Keratinocyte (primary cell): Measurements from ENCODE around the gene IL6R. TPM values are rescaled to one million over a fixed set of nuclear protein-coding genes. Genes with fewer than 3 reads are reported as not detected.

Experiments
- DNase-seq: peaks from one replicate; pipeline ENCODE4 v3.0.0-alpha.2; 2011; ENCODE audit warnings: low read depth, missing footprints, low spot score
- FAIRE-seq: peaks from 2 replicates; lab custom pipeline; 2011; peaks lifted over from hg19 to GRCh38; lab: Jason Lieb, UNC
- H2AFZ ChIP-seq: 2 replicates; pipeline ENCODE4 v1.6.0; 2012; ENCODE audit warnings: low read length, control low read depth, inconsistent platforms; ENCODE audit not compliant: control insufficient read depth
- H3K27ac ChIP-seq: 2 replicates; pipeline ENCODE4 v1.5.1; 2011; ENCODE audit warnings: low read length; ENCODE audit not compliant: control insufficient read depth, insufficient read depth
- H3K27me3 ChIP-seq: 3 replicates; pipeline ENCODE4 v1.6.0; 2011; ENCODE audit warnings: low read length; ENCODE audit not compliant: control insufficient read depth, insufficient read depth; ENCODE audit errors: extremely low read depth
- H3K36me3 ChIP-seq, 2 experiments: 2 replicates in 1 of 2; 3 replicates in 1 of 2; pipeline ENCODE4 v1.5.1; 2011; ENCODE audit warnings: low read length in 2 of 2, mild to moderate bottlenecking in 1 of 2; ENCODE audit not compliant: control insufficient read depth in 2 of 2, insufficient read depth in 2 of 2; ENCODE audit errors: extremely low read depth in 1 of 2
- H3K4me1 ChIP-seq: 3 replicates; pipeline ENCODE4 v1.5.1; 2011; ENCODE audit warnings: low read length; ENCODE audit not compliant: control insufficient read depth, insufficient read depth; ENCODE audit errors: extremely low read depth
- H3K4me2 ChIP-seq: 3 replicates; pipeline ENCODE4 v1.6.0; 2011; ENCODE audit warnings: low read depth, low read length; ENCODE audit not compliant: control insufficient read depth, insufficient read depth; ENCODE audit errors: extremely low read depth
- H3K4me3 ChIP-seq, 3 experiments: fragments of 200-600 bp in 1 of 3; sonication (generic) in 1 of 3; 2 replicates in 2 of 3; 3 replicates in 1 of 3; pipeline ENCODE4 v1.5.1; 2011 to 2016; ENCODE audit warnings: low read length in 3 of 3, mild to moderate bottlenecking in 3 of 3, control low read depth in 2 of 3, inconsistent platforms in 1 of 3, low read depth in 1 of 3, mixed read lengths in 1 of 3, mixed run types in 1 of 3, moderate library complexity in 1 of 3; ENCODE audit not compliant: control insufficient read depth in 2 of 3, insufficient read depth in 2 of 3; ENCODE audit errors: extremely low read depth in 1 of 3
- H3K79me2 ChIP-seq: 2 replicates; pipeline ENCODE4 v1.6.0; 2012; ENCODE audit warnings: low read length; ENCODE audit not compliant: control insufficient read depth, insufficient read depth
- H3K9ac ChIP-seq: 3 replicates; pipeline ENCODE4 v1.6.0; 2011; ENCODE audit warnings: low read length; ENCODE audit not compliant: control insufficient read depth, insufficient read depth; ENCODE audit errors: extremely low read depth
- H3K9me1 ChIP-seq: 3 replicates; pipeline ENCODE4 v1.6.0; 2011; ENCODE audit warnings: low read length; ENCODE audit not compliant: control insufficient read depth, insufficient read depth; ENCODE audit errors: extremely low read depth
- H3K9me3 ChIP-seq: 2 replicates; pipeline ENCODE4 v1.5.1; 2012; ENCODE audit warnings: low read depth, low read length; ENCODE audit not compliant: control insufficient read depth
- H4K20me1 ChIP-seq: 3 replicates; pipeline ENCODE4 v1.6.0; 2011; ENCODE audit warnings: low read length; ENCODE audit not compliant: control insufficient read depth, insufficient read depth; ENCODE audit errors: extremely low read depth
- CTCF ChIP-seq, 3 experiments: IDR thresholded peaks in 1 of 3; conservative IDR thresholded peaks in 1 of 3; optimal IDR thresholded peaks in 1 of 3; 2 replicates in 2 of 3; 3 replicates in 1 of 3; pipeline versions ENCODE3 to v1.5.1; 2011; ENCODE audit warnings: low read length in 3 of 3, mild to moderate bottlenecking in 3 of 3, moderate library complexity in 2 of 3, control low read depth in 1 of 3, inconsistent platforms in 1 of 3; ENCODE audit not compliant: insufficient read depth in 2 of 3; ENCODE audit errors: extremely low read depth in 1 of 3
- EZH2 ChIP-seq: IDR thresholded peaks from one replicate; pipeline ENCODE4 v1.6.1; 2012; ENCODE audit warnings: inconsistent platforms, mild to moderate bottlenecking, low read length, moderate library complexity
- dilution Hi-C: fragments of 300-500 bp; cut with MboI; formaldehyde crosslinking; loops from one replicate; pipeline ENCODE4 v1.7.0; 2020; ENCODE audit warnings: low sequenced_read_pairs; ENCODE audit not compliant: extremely low pct_ligation_motif_present
- polyA plus RNA-seq, 5 experiments: library from polyadenylated mRNA; depleted of rRNA in 3 of 5; stranded (reverse) in 3 of 5; stranded (forward) in 1 of 5; unstranded in 1 of 5; fragments of >200 nt; gene quantifications; 1 replicate in 1 of 5; 2 replicates in 3 of 5; 3 replicates in 1 of 5; pipeline versions ENCODE4 v1.2.1 to v1.2.3, GENCODE V29; 2011 to 2012; ENCODE audit warnings: missing spikeins in 2 of 5, low read depth in 1 of 5, low replicate concordance in 1 of 5

Gene IL6R
- polyA plus RNA-seq, 1 donor (not counting 4 experiments of a cell fraction or from before 2014, with no cell fraction given): 12.6 TPM

DNA sequence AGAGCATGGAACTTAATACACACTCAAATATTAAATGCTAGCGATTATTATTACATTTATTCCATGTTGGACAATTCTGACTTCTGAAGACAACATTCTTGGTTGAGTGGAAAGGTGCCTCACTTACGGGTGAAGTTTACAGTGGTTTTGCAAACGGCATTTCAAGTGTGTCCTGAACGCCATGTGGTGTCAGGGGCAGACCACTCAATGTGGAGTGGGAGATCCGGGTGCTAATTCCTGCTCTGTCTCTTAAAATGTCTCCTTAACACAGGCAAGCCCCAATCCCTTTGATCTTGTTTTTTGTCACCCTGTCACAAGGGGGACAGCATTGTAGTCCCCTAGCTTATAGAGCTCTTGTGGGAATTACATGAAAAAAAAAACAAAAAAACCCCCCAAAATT lies 91.2 kb downstream of the IL6R start:
- Histone ChIP-seq H3K27ac (no peak overlapping the region), H4K20me1 (no peaks in the 10 kb centered on the region), H3K4me2 (no peak overlapping the region), H3K9ac (no peak overlapping the region), H3K36me3 (no peaks in the 10 kb centered on the region), H3K79me2 (no peaks in the 10 kb centered on the region), H3K4me1 (peaks cover 4% of the 10 kb centered on the region), H2AFZ (no peak overlapping the region), H3K9me3 (peaks cover 7% of the 10 kb centered on the region), H3K4me3 (no peak overlapping the region), H3K9me1 (no peaks in the 10 kb centered on the region), H3K27me3 (peaks cover 32% of the 10 kb centered on the region)
- DNase-seq (no peak), FAIRE-seq (no peak)
- TF ChIP-seq EZH2 (no peak), CTCF (optimal IDR thresholded peaks at IDR 0.05 in 1 of 3, IDR thresholded peaks at IDR 0.05 in 1 of 3, conservative IDR thresholded peaks at IDR 0.05 in 1 of 3; ENCODE audit: extremely low read depth in 1 of 3, insufficient read depth in 2 of 3, low read length in 3 of 3) (no peak)
- dilution Hi-C loops: no loop called here

- H3K27ac ChIP-seq: no peak overlapping the region
- TF ChIP-seq CTCF (optimal IDR thresholded peaks at IDR 0.05 in 1 of 3, IDR thresholded peaks at IDR 0.05 in 1 of 3, conservative IDR thresholded peaks at IDR 0.05 in 1 of 3; ENCODE audit: extremely low read depth in 1 of 3, insufficient read depth in 2 of 3, low read length in 3 of 3) (no peak), EZH2 (no peak)
- no peak for FAIRE-seq
- H3K4me3 ChIP-seq: no peak overlapping the region
- dilution Hi-C loops: no loop called here
- H3K4me1 ChIP-seq: peaks cover 4% of the 10 kb centered on the region
- H3K4me2 ChIP-seq: no peak overlapping the region
- no peak for DNase-seq
- peaks cover 32% of the 10 kb centered on the region for H3K27me3 ChIP-seq
- no peak overlapping the region for H3K9ac ChIP-seq
- H3K79me2 ChIP-seq: no peaks in the 10 kb centered on the region
- no peaks in the 10 kb centered on the region for H3K9me1 ChIP-seq
- H2AFZ ChIP-seq: no peak overlapping the region
- peaks cover 7% of the 10 kb centered on the region for H3K9me3 ChIP-seq
- H3K36me3 ChIP-seq: no peaks in the 10 kb centered on the region
- H4K20me1 ChIP-seq: no peaks in the 10 kb centered on the region
Observed at GRCh38 chr1:154497026-154497806, 92.1 kb downstream of the IL6R start.
